Breast epithelium (tissue), 3 donors: ENCODE results near the gene SH3BP4.

ENCODE experiments used
- POLR2A ChIP-seq: fragments of 450-650 bp; IDR thresholded peaks from one replicate; pipeline ENCODE4 v1.6.1; 2016; ENCODE audit warnings: antibody characterized with exemption, mild to moderate bottlenecking, moderate library complexity
- TF ChIP-seq, protein P1 (sequence below), 3 donors: fragments of 450-650 bp; IDR thresholded peaks; one replicate each; pipeline ENCODE4 v1.5.1; 2016 to 2017; ENCODE audit warnings: antibody characterized with exemption in 3 of 3, mild to moderate bottlenecking in 3 of 3, moderate library complexity in 3 of 3

- TF ChIP-seq, protein P1, sequence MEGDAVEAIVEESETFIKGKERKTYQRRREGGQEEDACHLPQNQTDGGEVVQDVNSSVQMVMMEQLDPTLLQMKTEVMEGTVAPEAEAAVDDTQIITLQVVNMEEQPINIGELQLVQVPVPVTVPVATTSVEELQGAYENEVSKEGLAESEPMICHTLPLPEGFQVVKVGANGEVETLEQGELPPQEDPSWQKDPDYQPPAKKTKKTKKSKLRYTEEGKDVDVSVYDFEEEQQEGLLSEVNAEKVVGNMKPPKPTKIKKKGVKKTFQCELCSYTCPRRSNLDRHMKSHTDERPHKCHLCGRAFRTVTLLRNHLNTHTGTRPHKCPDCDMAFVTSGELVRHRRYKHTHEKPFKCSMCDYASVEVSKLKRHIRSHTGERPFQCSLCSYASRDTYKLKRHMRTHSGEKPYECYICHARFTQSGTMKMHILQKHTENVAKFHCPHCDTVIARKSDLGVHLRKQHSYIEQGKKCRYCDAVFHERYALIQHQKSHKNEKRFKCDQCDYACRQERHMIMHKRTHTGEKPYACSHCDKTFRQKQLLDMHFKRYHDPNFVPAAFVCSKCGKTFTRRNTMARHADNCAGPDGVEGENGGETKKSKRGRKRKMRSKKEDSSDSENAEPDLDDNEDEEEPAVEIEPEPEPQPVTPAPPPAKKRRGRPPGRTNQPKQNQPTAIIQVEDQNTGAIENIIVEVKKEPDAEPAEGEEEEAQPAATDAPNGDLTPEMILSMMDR (IDR thresholded peaks at IDR 0.05) = no peak
- TF ChIP-seq POLR2A = no peak
These were observed 34.6 kb downstream of the SH3BP4 start for GRCh38 chr2:234986390-234986789.
